HepG2 (cell line): ENCODE results near the gene TM4SF4. TPM values are rescaled to one million over a fixed set of nuclear protein-coding genes. Genes with fewer than 3 reads are reported as not detected.

Experiments used
- ATAC-seq: fragments of 200-7000 bp; cut with Tn5 transposase; 3 replicates; pipeline ENCODE4 v1.9.1; 2020; ENCODE audit warnings: mild to moderate bottlenecking, moderate library complexity
- BruUV-seq: library from RNA; stranded (reverse); fragments of 400-500 nt; replicated peaks from 2 replicates; lab custom pipeline; 2021; lab: Mats Ljungman, UMichigan
- CTCF ChIA-PET: fragments of 300-600 bp; formaldehyde crosslinking; extraction: SDS; loops from one replicate; lab custom pipeline; 2021; ENCODE audit warnings: low total read pairs, inconsistent platforms, low intra/inter-chr PET ratio; lab: Yijun Ruan, JAX
- POLR2A ChIA-PET: fragments of 350-600 bp; sonication (Branson Sonifier 250); formaldehyde crosslinking; loops from one replicate; lab custom pipeline; 2020; ENCODE audit warnings: antibody characterized with exemption, inconsistent platforms; lab: Yijun Ruan, JAX
- DNase-seq: peaks from one replicate; pipeline ENCODE4 v3.0.0-alpha.2; 2015; ENCODE audit warnings: low spot score
- FAIRE-seq: peaks from 3 replicates; lab custom pipeline; 2011; peaks lifted over from hg19 to GRCh38; lab: Jason Lieb, UNC
- H2AFZ ChIP-seq: one replicate; pipeline ENCODE4 v1.6.1; 2011; ENCODE audit warnings: low read length, inconsistent platforms
- H3K27ac ChIP-seq: fragments of 300-600 bp; 3 replicates; pipeline ENCODE4 v1.8.0; 2011; ENCODE audit warnings: mixed run types, mild to moderate bottlenecking, mixed read lengths, low read length, inconsistent platforms; ENCODE audit not compliant: insufficient read depth; ENCODE audit errors: extremely low read length
- H3K27me3 ChIP-seq, 2 experiments: fragments of 200-600 bp in 1 of 2; 2 replicates in 1 of 2; 3 replicates in 1 of 2; pipeline versions ENCODE4 v1.6.0 to v1.8.0; 2011; ENCODE audit warnings: low read length in 2 of 2, mild to moderate bottlenecking in 2 of 2, moderate library complexity in 2 of 2, inconsistent platforms in 1 of 2; ENCODE audit not compliant: insufficient read depth in 2 of 2, control insufficient read depth in 1 of 2
- H3K36me3 ChIP-seq, 2 experiments: fragments of 200-600 bp in 1 of 2; replicated peaks in 1 of 2; 2 replicates in 1 of 2; 3 replicates in 1 of 2; pipeline versions ENCODE4 v1.5.1 to v1.8.0; 2011; ENCODE audit warnings: low read length in 2 of 2, inconsistent platforms in 1 of 2; ENCODE audit not compliant: insufficient read depth in 2 of 2, control insufficient read depth in 1 of 2
- H3K4me1 ChIP-seq: 2 replicates; pipeline ENCODE4 v1.5.1; 2012; ENCODE audit warnings: low read length, inconsistent platforms; ENCODE audit not compliant: insufficient read depth
- H3K4me2 ChIP-seq: 2 replicates; pipeline ENCODE4 v1.6.0; 2011; ENCODE audit warnings: low read depth, low read length, inconsistent platforms
- H3K4me3 ChIP-seq, 3 experiments: fragments of 200-600 bp in 1 of 3; sonication (generic), shearing (Covaris generic) in 1 of 3; replicated peaks in 1 of 3; 2 replicates each; pipeline ENCODE4 v1.5.1; 2011 to 2016; ENCODE audit warnings: low read length in 3 of 3, inconsistent platforms in 2 of 3, low read depth in 2 of 3, mild to moderate bottlenecking in 2 of 3, control low read depth in 1 of 3, mixed read lengths in 1 of 3; ENCODE audit not compliant: insufficient read depth in 1 of 3
- H3K79me2 ChIP-seq: one replicate; pipeline ENCODE4 v1.6.1; 2011; ENCODE audit warnings: low read length, inconsistent platforms; ENCODE audit not compliant: insufficient read depth
- H3K9ac ChIP-seq: 2 replicates; pipeline ENCODE4 v1.6.0; 2011; ENCODE audit warnings: mild to moderate bottlenecking, low read depth, low read length, inconsistent platforms; ENCODE audit not compliant: insufficient read depth
- H3K9me3 ChIP-seq: 2 replicates; pipeline ENCODE4 v1.5.1; 2012; ENCODE audit warnings: mild to moderate bottlenecking, low read length
- H4K20me1 ChIP-seq: 2 replicates; pipeline ENCODE4 v1.6.0; 2011; ENCODE audit warnings: inconsistent platforms, mild to moderate bottlenecking, low read length, moderate library complexity; ENCODE audit not compliant: insufficient read depth
- FOXC1 ChIP-seq: sonication (generic); formaldehyde crosslinking; IDR thresholded peaks from 2 replicates; pipeline ENCODE4 v1.8.0; 2022; ENCODE audit warnings: mild to moderate bottlenecking, missing genetic modification reagents, borderline replicate concordance
- HNF4G ChIP-seq, 2 experiments: sonication (generic) in 1 of 2; formaldehyde crosslinking in 1 of 2; IDR thresholded peaks; 2 replicates each; pipeline versions ENCODE4 v1.4.0 to v1.6.1; 2011 to 2020; ENCODE audit warnings: borderline replicate concordance in 2 of 2, low read depth in 2 of 2, mild to moderate bottlenecking in 2 of 2, low read length in 1 of 2, missing genetic modification reagents in 1 of 2, moderate library complexity in 1 of 2
- IKZF4 ChIP-seq: sonication (generic); formaldehyde crosslinking; IDR thresholded peaks from 2 replicates; pipeline ENCODE4 v1.5.1; 2020; ENCODE audit warnings: borderline replicate concordance, mild to moderate bottlenecking, low read depth, missing genetic modification reagents; ENCODE audit errors: not compliant biosample characterization
- JUN ChIP-seq: sonication (generic); formaldehyde crosslinking; IDR thresholded peaks from 2 replicates; pipeline ENCODE4 v1.4.0; 2020; ENCODE audit warnings: mild to moderate bottlenecking, missing genetic modification reagents
- KAT2B ChIP-seq: fragments of 150-350 bp; IDR thresholded peaks from 2 replicates; pipeline ENCODE4 v1.6.1; 2014; ENCODE audit warnings: low read depth, low read length, borderline replicate concordance
- NFE2L1 ChIP-seq: sonication (generic); formaldehyde crosslinking; IDR thresholded peaks from 2 replicates; pipeline ENCODE4 v1.4.0; 2020; ENCODE audit warnings: missing genetic modification reagents, mild to moderate bottlenecking, borderline replicate concordance
- RNF2 ChIP-seq: fragments of 450-650 bp; conservative IDR thresholded peaks from 2 replicates; pipeline ENCODE4 v1.6.1; 2016; ENCODE audit warnings: low read depth
- SMAD9 ChIP-seq: sonication (generic); formaldehyde crosslinking; IDR thresholded peaks from 2 replicates; pipeline ENCODE4 v1.5.1; 2020; ENCODE audit warnings: mild to moderate bottlenecking, missing genetic modification reagents
- SMARCC2 ChIP-seq: fragments of 450-650 bp; IDR thresholded peaks from 2 replicates; pipeline ENCODE4 v1.6.1; 2017; ENCODE audit warnings: antibody characterized with exemption, mild to moderate bottlenecking
- THAP9 ChIP-seq: sonication (generic); formaldehyde crosslinking; IDR thresholded peaks from 2 replicates; pipeline ENCODE4; 2020; ENCODE audit warnings: missing genetic modification reagents, mild to moderate bottlenecking, borderline replicate concordance
- ZBTB43 ChIP-seq: sonication (generic); formaldehyde crosslinking; conservative IDR thresholded peaks from 2 replicates; pipeline ENCODE4 v1.4.0; 2020; ENCODE audit warnings: missing genetic modification reagents
- ZBTB46 ChIP-seq: sonication (generic); formaldehyde crosslinking; IDR thresholded peaks from 2 replicates; pipeline ENCODE4 v1.4.0; 2020; ENCODE audit warnings: mild to moderate bottlenecking, missing genetic modification reagents, borderline replicate concordance
- ZFP41 ChIP-seq: sonication (generic); formaldehyde crosslinking; IDR thresholded peaks from 2 replicates; pipeline ENCODE4 v1.4.0; 2020; ENCODE audit warnings: mild to moderate bottlenecking, missing genetic modification reagents, borderline replicate concordance
- ZNF205 ChIP-seq: IDR thresholded peaks from 2 replicates; pipeline ENCODE4 v1.6.1; 2018; ENCODE audit warnings: missing biosample characterization, missing genetic modification reagents
- ZNF572 ChIP-seq: sonication (generic); formaldehyde crosslinking; IDR thresholded peaks from 2 replicates; pipeline ENCODE4 v1.5.1; 2020; ENCODE audit warnings: mild to moderate bottlenecking, missing genetic modification reagents
- ZNF629 ChIP-seq: sonication (generic); formaldehyde crosslinking; conservative IDR thresholded peaks from 2 replicates; pipeline ENCODE4 v1.5.0; 2020; ENCODE audit warnings: missing genetic modification reagents
- ZNF768 ChIP-seq: sonication (generic); formaldehyde crosslinking; IDR thresholded peaks from 2 replicates; pipeline ENCODE4 v1.4.0; 2020; ENCODE audit warnings: missing genetic modification reagents
- ZSCAN20 ChIP-seq: sonication (generic); formaldehyde crosslinking; IDR thresholded peaks from 2 replicates; pipeline ENCODE4 v1.4.0; 2020; ENCODE audit warnings: missing genetic modification reagents, mild to moderate bottlenecking, borderline replicate concordance
- WGBS: methylation state at CpG from one replicate; pipeline ENCODE4 v1.1.6; 2017; ENCODE audit warnings: low lambda C conversion rate; 5-methylcytosine and 5-hydroxymethylcytosine counted together
- in situ Hi-C: cut with HindIII; loops from 2 replicates; pipeline ENCODE4 v1.10.0; 2017; ENCODE audit warnings: low pct_unique_long_range_greater_than_20kb; ENCODE audit not compliant: extremely low pct_ligation_motif_present
- intact Hi-C: fragments of 100-400 bp; cut with micrococcal nuclease; formaldehyde crosslinking; loops from one replicate; pipeline ENCODE4 v1.10.0; 2022; ENCODE audit not compliant: unreplicated experiment
- polyA plus RNA-seq, 8 experiments: library from polyadenylated mRNA; depleted of rRNA in 3 of 8; stranded (reverse) in 7 of 8; unstranded in 1 of 8; fragments of >200 nt; fragmentation: Illumina TruSeq in 4 of 8; extraction: Trizol in 4 of 8; gene quantifications; 2 replicates each; pipeline versions ENCODE4 v1.2.1 to v1.2.3, GENCODE V29; 2011 to 2016; ENCODE audit warnings: low read depth in 4 of 8, missing spikeins in 1 of 8, mixed read lengths in 1 of 8; ENCODE audit not compliant: insufficient read depth in 1 of 8
- total RNA-seq, 5 experiments: library from RNA; depleted of rRNA; stranded (reverse); fragments of >200 nt; fragmentation: Illumina TruSeq; extraction: Trizol; gene quantifications; 2 replicates each; pipeline ENCODE4 v1.2.3, GENCODE V29; 2016; ENCODE audit warnings: low read depth in 1 of 5

Gene TM4SF4
- total and polyA plus RNA-seq, 2 of the 13 experiments (the other 11 are each of a cell fraction or from before 2014, with no cell fraction given): 0.63 to 0.95 TPM

GRCh38 chr3:149455989-149456388 lies 18.5 kb upstream of the TM4SF4 start (continued):
- TF ChIP-seq ZSCAN20 (CRISPR knock-in tag) (no peak), ZNF629 (CRISPR knock-in tag) (no peak), THAP9 (CRISPR knock-in tag) (no peak), IKZF4 (CRISPR knock-in tag) (no peak)

- POLR2A ChIA-PET: no interaction called here
- FAIRE-seq: no peak
- ATAC-seq: no peak
- H3K27ac ChIP-seq: no peak overlapping the region
- TF ChIP-seq SMAD9 (CRISPR knock-in tag) (no peak), ZNF572 (CRISPR knock-in tag) (no peak), ZNF205 (no peak), KAT2B (no peak), HNF4G (IDR thresholded peaks at IDR 0.05; ENCODE audit: borderline replicate concordance, low read depth, low read length) (no peak), HNF4G (CRISPR knock-in tag; IDR thresholded peaks at IDR 0.05; ENCODE audit: borderline replicate concordance, low read depth) (no peak), ZBTB43 (no peak), ZFP41 (CRISPR knock-in tag) (no peak), ZBTB46 (CRISPR knock-in tag) (no peak), FOXC1 (CRISPR knock-in tag) (no peak), NFE2L1 (no peak), ZNF768 (no peak), RNF2 (no peak), JUN (CRISPR knock-in tag) (no peak), SMARCC2 (no peak)
- TF ChIP-seq, all 625 proteins: peak for 0
- H3K4me1 ChIP-seq: peaks cover 23% of the 10 kb centered on the region
- no peak for DNase-seq
- in situ Hi-C loops (no loop called here), intact Hi-C loops (no loop called here)
- no peak overlapping the region for H3K4me3 ChIP-seq
- CTCF ChIA-PET: no interaction called here
- no peaks in the 10 kb centered on the region for H3K79me2 ChIP-seq
- no TSS peak for BruUV-seq
- H3K27me3 ChIP-seq: no peaks in the 10 kb centered on the region
- no peak overlapping the region for H3K9ac ChIP-seq
- WGBS: 81% methylated on average over 6 of the region's 6 CpGs
- H3K36me3 ChIP-seq: no peaks in the 10 kb centered on the region
- H4K20me1 ChIP-seq: no peaks in the 10 kb centered on the region
- no peaks in the 10 kb centered on the region for H3K9me3 ChIP-seq
- H2AFZ ChIP-seq: no peak overlapping the region
- no peak overlapping the region for H3K4me2 ChIP-seq
Measured at GRCh38 chr3:149459491-149460059, 14.9 kb upstream of the TM4SF4 start.
